ENCODE measurements around the gene NCAM2. TPM values are rescaled to one million over a fixed set of nuclear protein-coding genes. Genes with fewer than 3 reads are reported as not detected.
"Not testable (repeated sequence)": the region's sequence is repeated elsewhere in the genome, so short reads cannot be mapped to it uniquely, and the experiment has no call there.

Gene NCAM2
- total RNA-seq, 1 donor from 2014 or later = 0.84 TPM

DNA sequence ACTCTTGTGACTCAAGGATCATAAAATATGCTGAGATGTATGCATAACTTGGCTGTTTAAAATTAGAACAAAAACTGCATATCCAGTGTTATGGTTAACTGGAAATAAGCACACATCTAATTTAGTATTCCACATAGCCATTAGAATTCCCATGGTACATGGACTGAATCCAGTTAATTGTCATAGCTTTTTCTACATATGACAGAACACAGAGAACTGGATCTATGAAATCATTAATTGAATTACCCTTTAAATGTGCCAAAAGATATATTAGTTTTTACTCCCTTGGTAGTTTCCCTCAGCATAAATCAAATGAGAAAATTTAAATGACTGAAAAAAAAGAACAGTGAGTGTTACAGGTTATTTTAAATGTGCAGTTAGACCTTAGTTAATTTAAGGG is 395.9 kb downstream of the NCAM2 start:
- Mint-ChIP-seq H3K27me3 (ENCODE audit: insufficient read depth, low read depth) (peaks cover 2% of the 10 kb centered on the region), H3K9me3 (peaks cover 16% of the 10 kb centered on the region)

DNA sequence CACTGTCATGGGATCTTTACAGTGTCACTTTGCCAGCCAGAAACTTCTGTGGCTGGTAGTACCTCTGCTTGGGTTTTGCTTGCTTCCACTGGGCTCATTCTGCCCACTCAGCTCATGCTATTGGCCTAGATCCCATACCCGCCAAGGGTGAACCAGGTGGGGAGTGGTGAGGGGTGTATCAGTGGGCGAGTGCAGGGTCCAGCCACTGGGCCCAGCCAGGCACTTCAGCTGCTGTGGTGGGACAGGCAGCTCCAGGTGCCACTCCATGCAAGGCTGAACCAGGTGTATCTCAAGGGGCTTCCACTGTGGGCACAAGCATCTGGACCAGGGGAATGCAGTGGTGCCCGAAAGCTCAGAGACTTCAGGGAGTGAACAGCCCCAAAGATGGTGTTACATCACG is 398.2 kb downstream of the NCAM2 start:
- no peaks in the 10 kb centered on the region for H3K27me3 ChIP-seq
- H3K4me2 ChIP-seq = no peak overlapping the region
- no peaks in the 10 kb centered on the region for H3K4me1 Mint-ChIP-seq
- no peak for TF ChIP-seq EZH2 (IDR thresholded peaks at IDR 0.05)
- no peak for TF ChIP-seq EZH2phosphoT487 (IDR thresholded peaks at IDR 0.05)
- TF ChIP-seq, protein P1, sequence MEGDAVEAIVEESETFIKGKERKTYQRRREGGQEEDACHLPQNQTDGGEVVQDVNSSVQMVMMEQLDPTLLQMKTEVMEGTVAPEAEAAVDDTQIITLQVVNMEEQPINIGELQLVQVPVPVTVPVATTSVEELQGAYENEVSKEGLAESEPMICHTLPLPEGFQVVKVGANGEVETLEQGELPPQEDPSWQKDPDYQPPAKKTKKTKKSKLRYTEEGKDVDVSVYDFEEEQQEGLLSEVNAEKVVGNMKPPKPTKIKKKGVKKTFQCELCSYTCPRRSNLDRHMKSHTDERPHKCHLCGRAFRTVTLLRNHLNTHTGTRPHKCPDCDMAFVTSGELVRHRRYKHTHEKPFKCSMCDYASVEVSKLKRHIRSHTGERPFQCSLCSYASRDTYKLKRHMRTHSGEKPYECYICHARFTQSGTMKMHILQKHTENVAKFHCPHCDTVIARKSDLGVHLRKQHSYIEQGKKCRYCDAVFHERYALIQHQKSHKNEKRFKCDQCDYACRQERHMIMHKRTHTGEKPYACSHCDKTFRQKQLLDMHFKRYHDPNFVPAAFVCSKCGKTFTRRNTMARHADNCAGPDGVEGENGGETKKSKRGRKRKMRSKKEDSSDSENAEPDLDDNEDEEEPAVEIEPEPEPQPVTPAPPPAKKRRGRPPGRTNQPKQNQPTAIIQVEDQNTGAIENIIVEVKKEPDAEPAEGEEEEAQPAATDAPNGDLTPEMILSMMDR (IDR thresholded peaks at IDR 0.05) = no peak
- H3K79me2 ChIP-seq (ENCODE audit: low read depth) = no peaks in the 10 kb centered on the region
- H3F3A ChIP-seq (ENCODE audit: low read depth) = no peaks in the 10 kb centered on the region
- H2AFZ ChIP-seq (replicated peaks) = no peak overlapping the region
- no peaks in the 10 kb centered on the region for H4K20me1 ChIP-seq (ENCODE audit: low read depth)
- no peak overlapping the region for H3K27ac Mint-ChIP-seq
- H3K27ac ChIP-seq = no peak overlapping the region
- H3K27me3 Mint-ChIP-seq (ENCODE audit: insufficient read depth, low read depth) = no peaks in the 10 kb centered on the region
- peaks cover 18% of the 10 kb centered on the region for H3K9me3 Mint-ChIP-seq
- H3K4me3 ChIP-seq = no peak overlapping the region
- H3K36me3 ChIP-seq = no peaks in the 10 kb centered on the region
- no peaks in the 10 kb centered on the region for H3K9me3 ChIP-seq (ENCODE audit: low read depth)
- no peak overlapping the region for H3K9ac ChIP-seq
- no peaks in the 10 kb centered on the region for H3K4me1 ChIP-seq
- DNase-seq (ENCODE audit: low spot score) = no peak
- H3K4me3 Mint-ChIP-seq = no peak overlapping the region
- no peaks in the 10 kb centered on the region for H3K36me3 Mint-ChIP-seq

More for the DNA sequence above, 395.9 kb downstream of the NCAM2 start:
- H2AFZ ChIP-seq (replicated peaks) = no peak overlapping the region
- no peak overlapping the region for H3K4me3 ChIP-seq
- no peak overlapping the region for H3K27ac ChIP-seq
- no peak overlapping the region for H3K4me3 Mint-ChIP-seq
- no peaks in the 10 kb centered on the region for H3K36me3 Mint-ChIP-seq
- no peaks in the 10 kb centered on the region for H3K36me3 ChIP-seq
- H3K4me1 Mint-ChIP-seq = no peaks in the 10 kb centered on the region
- no peak overlapping the region for H3K27ac Mint-ChIP-seq
- no peaks in the 10 kb centered on the region for H3F3A ChIP-seq (ENCODE audit: low read depth)
- TF ChIP-seq, protein P1 (IDR thresholded peaks at IDR 0.05) = no peak
- no peak for TF ChIP-seq EZH2phosphoT487 (IDR thresholded peaks at IDR 0.05)
- no peak for TF ChIP-seq EZH2 (IDR thresholded peaks at IDR 0.05)
- no peak overlapping the region for H3K4me2 ChIP-seq
- H3K4me1 ChIP-seq = no peaks in the 10 kb centered on the region
- H4K20me1 ChIP-seq (ENCODE audit: low read depth) = no peaks in the 10 kb centered on the region
- H3K79me2 ChIP-seq (ENCODE audit: low read depth) = no peaks in the 10 kb centered on the region
- no peaks in the 10 kb centered on the region for H3K9me3 ChIP-seq (ENCODE audit: low read depth)
- no peak for DNase-seq (ENCODE audit: low spot score)
- H3K9ac ChIP-seq = no peak overlapping the region
- H3K27me3 ChIP-seq = no peaks in the 10 kb centered on the region

DNA sequence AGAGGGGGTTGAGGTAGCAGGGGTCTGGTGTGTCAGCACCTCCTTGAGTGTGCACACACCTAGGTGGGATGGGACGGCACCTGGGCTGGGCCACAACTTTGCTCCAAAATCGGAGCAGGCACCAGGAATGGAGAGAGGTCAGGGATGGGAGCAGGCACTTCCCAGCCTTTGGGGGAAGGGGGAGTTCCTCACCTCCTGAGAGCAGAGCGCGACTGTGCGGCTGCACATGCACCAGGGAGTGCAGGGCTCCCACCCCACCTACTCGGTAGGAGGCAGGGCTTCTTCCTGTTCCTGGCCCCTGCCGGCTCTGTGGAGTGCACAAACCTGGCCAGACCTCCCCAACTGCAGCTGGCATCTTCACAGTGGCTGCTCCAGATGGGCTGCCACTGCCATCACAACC is 399.3 kb downstream of the NCAM2 start:
- Mint-ChIP-seq H3K36me3 (no peaks in the 10 kb centered on the region), H3K9me3 (peaks cover 21% of the 10 kb centered on the region), H3K4me1 (no peaks in the 10 kb centered on the region), H3K4me3 (no peak overlapping the region), H3K27ac (no peak overlapping the region), H3K27me3 (ENCODE audit: insufficient read depth, low read depth) (no peaks in the 10 kb centered on the region)
- no peaks in the 10 kb centered on the region for H3K79me2 ChIP-seq (ENCODE audit: low read depth)
- no peak overlapping the region for H3K9ac ChIP-seq
- H2AFZ ChIP-seq (replicated peaks) = no peak overlapping the region
- no peaks in the 10 kb centered on the region for H3K4me1 ChIP-seq
- H3K27ac ChIP-seq = no peak overlapping the region
- no peak for DNase-seq (ENCODE audit: low spot score)
- no peaks in the 10 kb centered on the region for H3K27me3 ChIP-seq
- H3K4me2 ChIP-seq = no peak overlapping the region
- TF ChIP-seq, protein P1 (IDR thresholded peaks at IDR 0.05) = no peak
- H3F3A ChIP-seq (ENCODE audit: low read depth) = no peaks in the 10 kb centered on the region
- no peaks in the 10 kb centered on the region for H3K9me3 ChIP-seq (ENCODE audit: low read depth)
- H3K36me3 ChIP-seq = no peaks in the 10 kb centered on the region
- H4K20me1 ChIP-seq (ENCODE audit: low read depth) = no peaks in the 10 kb centered on the region
- no peak overlapping the region for H3K4me3 ChIP-seq

DNA sequence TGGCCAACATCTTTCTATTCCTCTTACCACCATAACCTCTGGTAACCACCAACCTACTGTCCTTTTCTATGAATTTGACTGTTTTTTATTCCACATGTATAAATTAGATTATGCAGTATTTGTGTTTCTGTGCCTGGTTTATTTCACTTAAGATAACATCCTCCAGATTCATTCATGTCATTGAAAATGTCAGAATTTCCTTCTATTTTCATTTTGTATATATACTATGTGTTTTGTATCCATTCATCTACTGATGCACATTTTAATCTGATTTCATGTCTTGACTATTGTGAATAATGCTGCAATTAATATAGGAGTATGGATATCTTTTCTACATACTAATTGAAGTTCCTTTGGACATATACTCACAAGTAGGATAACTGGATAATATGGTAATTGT is 403.2 kb downstream of the NCAM2 start:
- H3K27ac ChIP-seq = no peak overlapping the region
- H3K9me3 Mint-ChIP-seq = peaks cover 14% of the 10 kb centered on the region
- no peak overlapping the region for H3K4me2 ChIP-seq
- no peak overlapping the region for H3K4me3 Mint-ChIP-seq
- no peaks in the 10 kb centered on the region for H3K36me3 ChIP-seq
- no peak overlapping the region for H3K27ac Mint-ChIP-seq
- H2AFZ ChIP-seq (replicated peaks) = no peak overlapping the region
- H3K27me3 Mint-ChIP-seq (ENCODE audit: insufficient read depth, low read depth) = no peaks in the 10 kb centered on the region
- H3K79me2 ChIP-seq (ENCODE audit: low read depth) = no peaks in the 10 kb centered on the region
- H3K4me1 Mint-ChIP-seq = no peaks in the 10 kb centered on the region
- H3K4me3 ChIP-seq = no peak overlapping the region
- DNase-seq (ENCODE audit: low spot score) = no peak
- TF ChIP-seq EZH2 (IDR thresholded peaks at IDR 0.05) = no peak
- TF ChIP-seq EZH2phosphoT487 (IDR thresholded peaks at IDR 0.05) = no peak
- TF ChIP-seq, protein P1 (IDR thresholded peaks at IDR 0.05) = no peak
- no peaks in the 10 kb centered on the region for H3F3A ChIP-seq (ENCODE audit: low read depth)
- H3K9ac ChIP-seq = no peak overlapping the region
- no peaks in the 10 kb centered on the region for H3K4me1 ChIP-seq
- no peaks in the 10 kb centered on the region for H3K9me3 ChIP-seq (ENCODE audit: low read depth)
- no peaks in the 10 kb centered on the region for H3K27me3 ChIP-seq
- no peaks in the 10 kb centered on the region for H4K20me1 ChIP-seq (ENCODE audit: low read depth)
- H3K36me3 Mint-ChIP-seq = no peaks in the 10 kb centered on the region

DNA sequence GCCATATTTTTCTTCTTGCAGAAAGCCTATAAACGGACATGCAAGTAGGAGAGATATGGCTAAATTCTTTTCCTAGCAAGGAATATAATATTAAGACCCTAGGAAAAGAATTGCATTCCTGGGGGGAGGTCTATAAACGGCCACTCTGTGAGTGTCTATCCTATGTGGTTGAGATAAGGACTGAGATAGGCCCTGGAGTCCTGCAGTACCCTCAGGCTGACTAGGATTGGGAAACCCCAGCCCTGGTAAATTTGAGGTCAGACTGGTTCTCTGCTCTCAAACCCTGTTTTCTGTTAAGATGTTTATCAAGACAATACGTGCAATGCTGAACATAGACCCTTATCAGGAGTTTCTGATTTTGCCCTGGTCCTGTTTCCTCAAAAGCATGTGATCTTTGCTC is 404.0 kb downstream of the NCAM2 start:
- not testable (repeated sequence) for H3K4me3 Mint-ChIP-seq; H3K4me3 ChIP-seq; H3K4me2 ChIP-seq; H3K9me3 ChIP-seq (ENCODE audit: low read depth); DNase-seq (ENCODE audit: low spot score); H3K4me1 Mint-ChIP-seq; H3F3A ChIP-seq (ENCODE audit: low read depth); H3K79me2 ChIP-seq (ENCODE audit: low read depth); H3K27ac Mint-ChIP-seq; H3K9me3 Mint-ChIP-seq; H3K27ac ChIP-seq; H3K4me1 ChIP-seq; H3K9ac ChIP-seq; H3K27me3 ChIP-seq; H2AFZ ChIP-seq (replicated peaks); H3K36me3 ChIP-seq; H3K27me3 Mint-ChIP-seq (ENCODE audit: insufficient read depth, low read depth); H3K36me3 Mint-ChIP-seq; H4K20me1 ChIP-seq (ENCODE audit: low read depth)

Data from neural progenitor cell (in vitro differentiated cells).